HEK293 (cell line): Measurements from ENCODE around the gene ZNF555.

Experiments used
- CTCF ChIA-PET: fragments of 350-600 bp; formaldehyde crosslinking; extraction: SDS; loops from one replicate; lab custom pipeline; 2021; ENCODE audit warnings: antibody characterized with exemption; lab: Yijun Ruan, JAX
- POLR2A ChIA-PET: fragments of 300-600 bp; formaldehyde crosslinking; extraction: SDS; loops from one replicate; lab custom pipeline; 2020; ENCODE audit warnings: antibody characterized with exemption, inconsistent platforms; lab: Yijun Ruan, JAX
- H3K27ac ChIP-seq: fragments of 200-500 bp; sonication (Bioruptor generic); 2 replicates; pipeline ENCODE4 v1.5.1; 2014; ENCODE audit warnings: low read depth, low read length, control low read depth, inconsistent platforms; ENCODE audit errors: extremely low read depth
- H3K36me3 ChIP-seq, 2 experiments: fragments of 200-500 bp in 1 of 2; sonication (Bioruptor generic) in 1 of 2; 1 replicate in 1 of 2; 2 replicates in 1 of 2; pipeline ENCODE4 v1.5.1; 2014 to 2017; ENCODE audit warnings: inconsistent platforms in 2 of 2, low read length in 2 of 2; ENCODE audit not compliant: control insufficient read depth in 2 of 2, insufficient read depth in 1 of 2
- H3K4me1 ChIP-seq: fragments of 200-500 bp; sonication (Bioruptor generic); 2 replicates; pipeline ENCODE4 v1.5.1; 2014; ENCODE audit warnings: mild to moderate bottlenecking, low read length, inconsistent platforms; ENCODE audit not compliant: control insufficient read depth, insufficient read depth
- H3K4me3 ChIP-seq: 2 replicates; pipeline ENCODE4 v1.5.1; 2011; ENCODE audit warnings: low read depth, mild to moderate bottlenecking, control low read depth, low read length, moderate library complexity
- H3K9me3 ChIP-seq: fragments of 200-500 bp; sonication (Bioruptor generic); 2 replicates; pipeline ENCODE4 v1.5.1; 2014; ENCODE audit warnings: low read depth, low read length, inconsistent platforms; ENCODE audit not compliant: control insufficient read depth, insufficient read depth
- ATF2 ChIP-seq: fragments of 450-650 bp; formaldehyde crosslinking; IDR thresholded peaks from 2 replicates; pipeline ENCODE4 v1.5.1; 2016; ENCODE audit warnings: missing biosample characterization, missing genetic modification characterization, low read depth
- SETDB1 ChIP-seq: IDR thresholded peaks from one replicate; pipeline ENCODE4 v1.6.1; 2017; ENCODE audit warnings: mild to moderate bottlenecking, low read length, moderate library complexity, mixed read lengths; ENCODE audit not compliant: insufficient read length
- ZBTB49 ChIP-seq: fragments of 450-650 bp; formaldehyde crosslinking; IDR thresholded peaks from 2 replicates; pipeline ENCODE4 v1.5.1; 2016; ENCODE audit warnings: missing biosample characterization, missing genetic modification characterization, low read depth
- ZIC2 ChIP-seq: fragments of 450-650 bp; formaldehyde crosslinking; IDR thresholded peaks from 2 replicates; pipeline ENCODE4 v1.5.1; 2016; ENCODE audit warnings: missing biosample characterization, missing genetic modification characterization
- ZNF18 ChIP-seq: fragments of 450-650 bp; formaldehyde crosslinking; IDR thresholded peaks from 2 replicates; pipeline ENCODE4 v1.5.1; 2016; ENCODE audit warnings: missing biosample characterization, missing genetic modification characterization
- ZNF274 ChIP-seq, 2 experiments: fragments of 200-500 bp in 1 of 2; fragments of 450-650 bp in 1 of 2; sonication (Bioruptor generic) in 1 of 2; formaldehyde crosslinking in 1 of 2; IDR thresholded peaks; 2 replicates each; pipeline versions ENCODE4 v1.5.1 to v1.6.1; 2014 to 2016; ENCODE audit warnings: borderline replicate concordance in 1 of 2, inconsistent platforms in 1 of 2, low read length in 1 of 2, missing biosample characterization in 1 of 2, missing genetic modification characterization in 1 of 2
- ZNF488 ChIP-seq: fragments of 450-650 bp; formaldehyde crosslinking; IDR thresholded peaks from 2 replicates; pipeline ENCODE4 v1.5.1; 2016; ENCODE audit warnings: missing biosample characterization, missing genetic modification characterization
- ZNF555 ChIP-seq: fragments of 450-650 bp; formaldehyde crosslinking; conservative IDR thresholded peaks from 2 replicates; pipeline ENCODE4 v1.5.1; 2017; ENCODE audit warnings: missing biosample characterization, mild to moderate bottlenecking, missing genetic modification characterization, inconsistent platforms
- ZNF558 ChIP-seq: fragments of 450-650 bp; formaldehyde crosslinking; IDR thresholded peaks from 2 replicates; pipeline ENCODE4 v1.5.1; 2016; ENCODE audit warnings: missing biosample characterization, missing genetic modification characterization
- ZNF561 ChIP-seq: fragments of 450-650 bp; IDR thresholded peaks from 2 replicates; pipeline ENCODE4 v1.5.1; 2018; ENCODE audit warnings: missing biosample characterization, missing genetic modification characterization, borderline replicate concordance

Gene ZNF555

GRCh38 chr19:2850256-2850925 is 9.1 kb downstream of the ZNF555 start:
- TF ChIP-seq ATF2 (tag by site-specific recombination) (peak; percentile 61; the same call in 1 of the 2 replicates), ZNF558 (tag by site-specific recombination) (no peak)
- no peak overlapping the region for H3K4me3 ChIP-seq
- H3K36me3 ChIP-seq: peaks cover 5 to 62% of the 10 kb centered on the region in 2 experiments; a peak in 2 of 3 replicates
- no peaks in the 10 kb centered on the region for H3K9me3 ChIP-seq
- H3K27ac ChIP-seq: no peak overlapping the region
- no peaks in the 10 kb centered on the region for H3K4me1 ChIP-seq
- CTCF ChIA-PET: interaction anchor here (0.6 kb wide), 1 partner anchor 71 kb away, joined by 4 read pairs; no protein-coding TSS in a partner anchor
- POLR2A ChIA-PET: interaction anchor here (1.1 kb wide), 1 partner anchor 9 kb away, joined by 6 read pairs; the partner anchor contains the start of gene ZNF555

- TF ChIP-seq ZNF18 (tag by site-specific recombination) (peak; percentile 8; the same call in 1 of the 2 replicates), ZNF561 (tag by site-specific recombination) (no peak), ZBTB49 (tag by site-specific recombination) (no peak), ZNF274 (IDR thresholded peaks at IDR 0.05; ENCODE audit: low read length) (no peak), ZNF274 (tag by site-specific recombination; IDR thresholded peaks at IDR 0.05; ENCODE audit: borderline replicate concordance) (peak; percentile 79; the same call in 1 of the 2 replicates), ZNF555 (tag by site-specific recombination) (0 out of 2 replicates have a peak, but pooled peaks have one; percentile 3), ZIC2 (tag by site-specific recombination) (no peak)
- Histone ChIP-seq H3K27ac (no peak overlapping the region), H3K9me3 (no peaks in the 10 kb centered on the region), H3K4me1 (no peaks in the 10 kb centered on the region), H3K4me3 (no peak overlapping the region), H3K36me3 (peaks cover 5 to 50% of the 10 kb centered on the region in 2 experiments; a peak in 2 of 3 replicates)
- ChIA-PET POLR2A (no interaction called here), CTCF (no interaction called here)
Measured at GRCh38 chr19:2852598-2852997, 11.3 kb downstream of the ZNF555 start.

- Histone ChIP-seq H3K4me1 (no peaks in the 10 kb centered on the region), H3K9me3 (no peaks in the 10 kb centered on the region), H3K36me3 (peaks cover 5 to 50% of the 10 kb centered on the region in 2 experiments; a peak in 2 of 3 replicates), H3K27ac (no peak overlapping the region)
- ChIA-PET CTCF (no interaction called here), POLR2A (no interaction called here)
- TF ChIP-seq SETDB1 (peak; percentile 99), ZNF274 (IDR thresholded peaks at IDR 0.05; ENCODE audit: low read length) (no peak), ZNF274 (tag by site-specific recombination; IDR thresholded peaks at IDR 0.05; ENCODE audit: borderline replicate concordance) (peak; percentile 65; the same call in 1 of the 2 replicates), ZNF488 (no peak)
- TF ChIP-seq, all 188 proteins: peak for 2
- no peak overlapping the region for H3K4me3 ChIP-seq
Measured at GRCh38 chr19:2853015-2853606, 11.8 kb downstream of the ZNF555 start.
